Calu3 (cell line): Measurements from ENCODE around the gene CENPQ. TPM values are rescaled to one million over a fixed set of nuclear protein-coding genes. Genes with fewer than 3 reads are reported as not detected.

Experiments used
- BruUV-seq: library from RNA; stranded (reverse); fragments of 400-500 nt; replicated peaks from 2 replicates; lab custom pipeline; 2021; lab: Mats Ljungman, UMichigan
- CTCF ChIA-PET: fragments of 300-600 bp; sonication (Branson Sonifier 250); formaldehyde crosslinking; loops from one replicate; lab custom pipeline; 2022; ENCODE audit warnings: antibody characterized with exemption; lab: Charles Lee
- DNase-seq: peaks from one replicate; pipeline ENCODE4 v3.0.0; 2022
- H3K27ac Mint-ChIP-seq: one replicate; pipeline ENCODE4 v1.8.0; 2022; ENCODE audit warnings: mixed read lengths; ENCODE audit not compliant: unreplicated experiment
- H3K27me3 Mint-ChIP-seq: one replicate; pipeline ENCODE4 v1.8.0; 2022; ENCODE audit warnings: mixed read lengths; ENCODE audit not compliant: unreplicated experiment
- H3K36me3 Mint-ChIP-seq: one replicate; pipeline ENCODE4 v1.8.0; 2022; ENCODE audit warnings: mild to moderate bottlenecking, moderate library complexity, mixed read lengths; ENCODE audit not compliant: insufficient read depth, unreplicated experiment
- H3K4me1 Mint-ChIP-seq: one replicate; pipeline ENCODE4 v1.8.0; 2022; ENCODE audit warnings: mild to moderate bottlenecking, low read depth, mixed read lengths; ENCODE audit not compliant: unreplicated experiment
- H3K4me3 Mint-ChIP-seq: one replicate; pipeline ENCODE4 v1.8.0; 2022; ENCODE audit warnings: mild to moderate bottlenecking, low read depth, moderate library complexity, mixed read lengths; ENCODE audit not compliant: unreplicated experiment
- H3K9me3 Mint-ChIP-seq: one replicate; pipeline ENCODE4 v1.8.0; 2022; ENCODE audit warnings: low read depth, mixed read lengths; ENCODE audit not compliant: unreplicated experiment
- CTCF ChIP-seq: fragments of 200-600 bp; IDR thresholded peaks from one replicate; pipeline ENCODE4 v1.8.0; 2022; ENCODE audit warnings: antibody characterized with exemption; ENCODE audit not compliant: unreplicated experiment
- intact Hi-C: fragments of 100-400 bp; cut with micrococcal nuclease; formaldehyde crosslinking; loops from one replicate; pipeline ENCODE4 v1.10.0; 2022; ENCODE audit not compliant: unreplicated experiment
- total RNA-seq: library from RNA; stranded (reverse); gene quantifications from 2 replicates; pipeline ENCODE4 v1.2.3, GENCODE V29; 2022

CENPQ gene
- total RNA-seq, 1 experiment from 2014 or later: 18.8 TPM

GRCh38 chr6:49526598-49526997, 63.4 kb downstream of the CENPQ start:
- Mint-ChIP-seq H3K4me1 (peaks cover 1% of the 10 kb centered on the region), H3K36me3 (no peaks in the 10 kb centered on the region), H3K4me3 (no peak overlapping the region), H3K27me3 (no peaks in the 10 kb centered on the region), H3K27ac (no peak overlapping the region), H3K9me3 (no peaks in the 10 kb centered on the region)
- CTCF ChIA-PET: no interaction called here
- no TSS peak for BruUV-seq
- TF ChIP-seq CTCF: no peak
- intact Hi-C loops: no loop called here
- DNase-seq: no peak

DNA sequence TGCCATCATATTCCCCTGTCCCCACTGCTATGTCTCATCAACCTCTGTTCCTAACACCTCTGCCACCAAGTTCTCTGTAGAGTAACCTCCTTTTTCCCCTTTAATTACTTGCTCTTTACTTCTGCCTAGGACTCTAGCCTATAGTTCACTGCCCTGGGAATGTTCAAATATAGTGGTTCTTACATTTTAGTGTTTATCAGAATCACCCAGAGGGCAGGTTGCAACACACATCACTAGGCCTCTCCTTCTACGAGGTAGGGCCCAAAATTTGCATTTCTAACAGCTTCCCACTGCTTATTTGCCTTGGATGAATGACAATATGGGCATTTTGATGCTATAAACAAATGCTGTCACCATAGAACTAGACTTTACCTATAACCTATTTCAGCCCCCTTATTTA, 64.2 kb downstream of the CENPQ start:
- no peak for DNase-seq
- H3K27ac Mint-ChIP-seq: no peak overlapping the region
- CTCF ChIA-PET: no interaction called here
- H3K4me1 Mint-ChIP-seq: peaks cover 9% of the 10 kb centered on the region
- no peak for TF ChIP-seq CTCF
- no peaks in the 10 kb centered on the region for H3K9me3 Mint-ChIP-seq
- no peak overlapping the region for H3K4me3 Mint-ChIP-seq
- BruUV-seq: no TSS peak
- no peaks in the 10 kb centered on the region for H3K36me3 Mint-ChIP-seq
- intact Hi-C loops: no loop called here
- no peaks in the 10 kb centered on the region for H3K27me3 Mint-ChIP-seq

GRCh38 chr6:49528571-49528970, 65.4 kb downstream of the CENPQ start:
- no peak overlapping the region for H3K4me3 Mint-ChIP-seq
- no peaks in the 10 kb centered on the region for H3K27me3 Mint-ChIP-seq
- CTCF ChIA-PET: interaction anchor here (1.0 kb wide), 1 partner anchor 14 kb away, joined by 4 read pairs; no protein-coding TSS in a partner anchor
- H3K27ac Mint-ChIP-seq: no peak overlapping the region
- H3K9me3 Mint-ChIP-seq: no peaks in the 10 kb centered on the region
- intact Hi-C loops: no loop called here
- H3K36me3 Mint-ChIP-seq: no peaks in the 10 kb centered on the region
- H3K4me1 Mint-ChIP-seq: peaks cover 10% of the 10 kb centered on the region
- no peak for TF ChIP-seq CTCF
- no TSS peak for BruUV-seq
- no peak for DNase-seq

GRCh38 chr6:49530141-49530776, 67.1 kb downstream of the CENPQ start:
- H3K36me3 Mint-ChIP-seq: no peaks in the 10 kb centered on the region
- H3K27me3 Mint-ChIP-seq: no peaks in the 10 kb centered on the region
- no peaks in the 10 kb centered on the region for H3K9me3 Mint-ChIP-seq
- no peak for TF ChIP-seq CTCF
- peaks cover 10% of the 10 kb centered on the region for H3K4me1 Mint-ChIP-seq
- no peak overlapping the region for H3K27ac Mint-ChIP-seq
- intact Hi-C loops: loop anchor here (10.0 kb wide), 1 partner anchor 215 kb away; the partner anchor contains the start of gene CRISP3
- no peak overlapping the region for H3K4me3 Mint-ChIP-seq
- no TSS peak for BruUV-seq
- DNase-seq: no peak
- CTCF ChIA-PET: interaction anchor here (2.2 kb wide), 1 partner anchor 41 kb away, joined by 13 read pairs; no protein-coding TSS in a partner anchor
